Astrocyte (in vitro differentiated cells and primary cell): ENCODE measurements around the gene SH2D4B. TPM values are rescaled to one million over a fixed set of nuclear protein-coding genes. Genes with fewer than 3 reads are reported as not detected.
"Not testable (repeated sequence)": the region's sequence is repeated elsewhere in the genome, so short reads cannot be mapped to it uniquely, and the experiment has no call there.

Experiments used
- DNase-seq: peaks from one replicate; pipeline ENCODE4 v3.0.0-alpha.2; 2010; ENCODE audit warnings: low read depth
- FAIRE-seq: peaks from 2 replicates; lab custom pipeline; 2011; peaks lifted over from hg19 to GRCh38; lab: Jason Lieb, UNC
- H2AFZ ChIP-seq: 2 replicates; pipeline ENCODE4 v1.6.0; 2012; ENCODE audit warnings: low read depth, low read length, inconsistent platforms
- H3K27ac ChIP-seq: 2 replicates; pipeline ENCODE4 v1.5.1; 2011; ENCODE audit warnings: low read depth, low read length, inconsistent platforms
- H3K27me3 ChIP-seq: 2 replicates; pipeline ENCODE4 v1.6.0; 2011; ENCODE audit warnings: low read length, inconsistent platforms; ENCODE audit not compliant: insufficient read depth
- H3K36me3 ChIP-seq: 2 replicates; pipeline ENCODE4 v1.5.1; 2011; ENCODE audit warnings: low read length, inconsistent platforms; ENCODE audit not compliant: insufficient read depth
- H3K4me1 ChIP-seq: 2 replicates; pipeline ENCODE4 v1.5.1; 2011; ENCODE audit warnings: low read length, inconsistent platforms; ENCODE audit not compliant: insufficient read depth
- H3K4me2 ChIP-seq: 2 replicates; pipeline ENCODE4 v1.6.0; 2012; ENCODE audit warnings: low read length, inconsistent platforms
- H3K4me3 ChIP-seq: 2 replicates; pipeline ENCODE4 v1.5.1; 2011; ENCODE audit warnings: low read depth, mild to moderate bottlenecking, low read length, inconsistent platforms; ENCODE audit not compliant: insufficient read depth
- H3K79me2 ChIP-seq: 2 replicates; pipeline ENCODE4 v1.6.0; 2012; ENCODE audit warnings: mild to moderate bottlenecking, low read length, inconsistent platforms; ENCODE audit not compliant: insufficient read depth
- H3K9ac ChIP-seq: 2 replicates; pipeline ENCODE4 v1.6.0; 2012; ENCODE audit warnings: mild to moderate bottlenecking, low read length, inconsistent platforms
- H3K9me3 ChIP-seq: 2 replicates; pipeline ENCODE4 v1.5.1; 2012; ENCODE audit warnings: low read depth, mild to moderate bottlenecking, low read length, inconsistent platforms; ENCODE audit not compliant: insufficient read depth
- H4K20me1 ChIP-seq: 2 replicates; pipeline ENCODE4 v1.6.0; 2012; ENCODE audit warnings: low read length, inconsistent platforms; ENCODE audit not compliant: insufficient read depth
- H3K27ac Mint-ChIP-seq: one replicate; pipeline ENCODE4 v1.8.0; 2021; ENCODE audit warnings: mild to moderate bottlenecking, mixed read lengths; ENCODE audit not compliant: unreplicated experiment
- H3K27me3 Mint-ChIP-seq: one replicate; pipeline ENCODE4 v1.8.0; 2021; ENCODE audit warnings: low read depth, mixed read lengths; ENCODE audit not compliant: unreplicated experiment
- H3K36me3 Mint-ChIP-seq: one replicate; pipeline ENCODE4 v1.8.0; 2021; ENCODE audit warnings: low read depth, mixed read lengths; ENCODE audit not compliant: unreplicated experiment
- H3K4me1 Mint-ChIP-seq: one replicate; pipeline ENCODE4 v1.8.0; 2021; ENCODE audit warnings: low read depth, mixed read lengths; ENCODE audit not compliant: unreplicated experiment
- H3K4me3 Mint-ChIP-seq: one replicate; pipeline ENCODE4 v1.8.0; 2021; ENCODE audit warnings: mild to moderate bottlenecking, moderate library complexity, mixed read lengths; ENCODE audit not compliant: unreplicated experiment
- H3K9me3 Mint-ChIP-seq: one replicate; pipeline ENCODE4 v1.8.0; 2021; ENCODE audit warnings: mild to moderate bottlenecking, mixed read lengths; ENCODE audit not compliant: unreplicated experiment
- EZH2 ChIP-seq: IDR thresholded peaks from 2 replicates; pipeline ENCODE4 v1.6.1; 2012; ENCODE audit warnings: mild to moderate bottlenecking, low read length, inconsistent platforms; ENCODE audit not compliant: insufficient read depth
- total RNA-seq: library from RNA; stranded (reverse); gene quantifications from 2 replicates; pipeline ENCODE4 v1.2.1, GENCODE V29; 2021
- TF ChIP-seq, protein P1 (sequence below): IDR thresholded peaks from 2 replicates; pipeline ENCODE4 v1.5.1; 2011; ENCODE audit warnings: low read depth, mild to moderate bottlenecking, inconsistent platforms, low read length, moderate library complexity; ENCODE audit not compliant: insufficient read depth

SH2D4B gene
- total RNA-seq, 1 donor from 2014 or later = 0.07 TPM

DNA sequence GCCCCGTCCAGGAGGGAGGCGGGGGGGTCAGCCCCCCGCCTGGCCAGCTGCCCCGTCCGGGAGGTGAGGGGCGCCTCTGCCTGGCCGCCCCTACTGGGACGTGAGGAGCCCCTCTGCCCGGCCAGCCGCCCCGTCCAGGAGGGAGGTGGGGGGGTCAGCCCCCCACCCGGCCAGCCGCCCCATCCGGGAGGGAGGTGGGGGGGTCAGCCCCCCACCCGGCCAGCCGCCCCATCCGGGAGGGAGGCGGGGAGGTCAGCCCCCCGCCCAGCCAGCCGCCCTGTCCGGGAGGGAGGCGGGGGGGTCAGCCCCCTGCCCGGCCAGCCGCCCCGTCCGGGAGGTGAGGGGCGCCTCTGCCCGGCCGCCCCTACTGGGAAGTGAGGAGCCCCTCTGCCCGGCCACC lies 3.1 kb upstream of the SH2D4B start:
- not testable (repeated sequence) for H3K4me1 ChIP-seq, H3K9me3 Mint-ChIP-seq, DNase-seq, H3K4me2 ChIP-seq, H3K4me1 Mint-ChIP-seq, H4K20me1 ChIP-seq, H3K27me3 Mint-ChIP-seq, H3K27ac Mint-ChIP-seq, H3K9ac ChIP-seq, H3K27ac ChIP-seq, H3K4me3 ChIP-seq, H3K36me3 ChIP-seq, H3K9me3 ChIP-seq, H3K4me3 Mint-ChIP-seq, H3K79me2 ChIP-seq, H3K27me3 ChIP-seq, H2AFZ ChIP-seq, H3K36me3 Mint-ChIP-seq, FAIRE-seq

DNA sequence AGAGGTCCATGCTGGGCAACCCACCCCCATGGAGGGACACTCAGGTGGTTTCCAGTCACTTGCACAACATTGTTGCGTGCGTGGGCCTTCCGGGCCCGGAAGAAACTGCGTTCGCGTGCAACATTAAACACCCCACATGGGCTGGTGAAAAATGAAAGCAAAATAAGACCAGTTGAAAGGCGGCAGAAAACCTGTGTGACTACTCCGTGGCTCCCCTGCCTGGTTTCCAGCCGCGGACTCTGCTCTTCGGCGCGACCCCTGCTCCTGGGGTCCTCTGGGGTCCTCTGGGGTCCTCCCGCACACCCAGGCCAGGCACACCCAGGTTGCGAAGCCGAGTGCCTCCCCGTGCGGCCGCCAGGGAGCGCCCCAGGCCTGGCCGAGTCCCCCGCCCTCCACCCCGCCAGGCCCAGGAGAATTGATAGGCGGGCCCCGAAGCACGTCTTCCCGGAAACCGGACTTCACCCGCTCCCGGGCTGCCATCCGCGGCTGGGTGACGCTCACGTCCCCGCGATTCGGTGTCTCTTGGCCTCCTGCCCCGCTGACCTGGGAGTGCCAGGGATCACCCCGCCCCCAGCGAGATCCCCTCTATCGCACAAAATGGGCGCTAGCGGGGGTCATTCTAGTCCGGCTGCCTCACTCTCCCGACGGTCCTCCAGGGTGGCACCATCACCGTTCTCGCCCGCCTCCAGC lies 1.9 kb upstream of the SH2D4B start:
- FAIRE-seq = no peak
- peak overlapping the region; percentile 54 for H3K4me2 ChIP-seq
- no peak overlapping the region for H3K4me3 Mint-ChIP-seq
- H2AFZ ChIP-seq = no peak overlapping the region
- H3K27me3 ChIP-seq = no peaks in the 10 kb centered on the region
- H3K9me3 Mint-ChIP-seq = peaks cover 4% of the 10 kb centered on the region
- H3K36me3 Mint-ChIP-seq = peaks cover 4% of the 10 kb centered on the region
- no peak for DNase-seq
- no peaks in the 10 kb centered on the region for H4K20me1 ChIP-seq
- peaks cover 8% of the 10 kb centered on the region for H3K27me3 Mint-ChIP-seq
- no peak overlapping the region for H3K27ac Mint-ChIP-seq
- H3K4me1 Mint-ChIP-seq = no peaks in the 10 kb centered on the region
- TF ChIP-seq, protein P1, sequence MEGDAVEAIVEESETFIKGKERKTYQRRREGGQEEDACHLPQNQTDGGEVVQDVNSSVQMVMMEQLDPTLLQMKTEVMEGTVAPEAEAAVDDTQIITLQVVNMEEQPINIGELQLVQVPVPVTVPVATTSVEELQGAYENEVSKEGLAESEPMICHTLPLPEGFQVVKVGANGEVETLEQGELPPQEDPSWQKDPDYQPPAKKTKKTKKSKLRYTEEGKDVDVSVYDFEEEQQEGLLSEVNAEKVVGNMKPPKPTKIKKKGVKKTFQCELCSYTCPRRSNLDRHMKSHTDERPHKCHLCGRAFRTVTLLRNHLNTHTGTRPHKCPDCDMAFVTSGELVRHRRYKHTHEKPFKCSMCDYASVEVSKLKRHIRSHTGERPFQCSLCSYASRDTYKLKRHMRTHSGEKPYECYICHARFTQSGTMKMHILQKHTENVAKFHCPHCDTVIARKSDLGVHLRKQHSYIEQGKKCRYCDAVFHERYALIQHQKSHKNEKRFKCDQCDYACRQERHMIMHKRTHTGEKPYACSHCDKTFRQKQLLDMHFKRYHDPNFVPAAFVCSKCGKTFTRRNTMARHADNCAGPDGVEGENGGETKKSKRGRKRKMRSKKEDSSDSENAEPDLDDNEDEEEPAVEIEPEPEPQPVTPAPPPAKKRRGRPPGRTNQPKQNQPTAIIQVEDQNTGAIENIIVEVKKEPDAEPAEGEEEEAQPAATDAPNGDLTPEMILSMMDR = no peak
- no peak for TF ChIP-seq EZH2
- no peak overlapping the region for H3K9ac ChIP-seq
- H3K27ac ChIP-seq = no peak overlapping the region
- H3K4me3 ChIP-seq = no peak overlapping the region
- H3K79me2 ChIP-seq = no peaks in the 10 kb centered on the region
- H3K36me3 ChIP-seq = no peaks in the 10 kb centered on the region
- H3K9me3 ChIP-seq = no peaks in the 10 kb centered on the region
- no peaks in the 10 kb centered on the region for H3K4me1 ChIP-seq

DNA sequence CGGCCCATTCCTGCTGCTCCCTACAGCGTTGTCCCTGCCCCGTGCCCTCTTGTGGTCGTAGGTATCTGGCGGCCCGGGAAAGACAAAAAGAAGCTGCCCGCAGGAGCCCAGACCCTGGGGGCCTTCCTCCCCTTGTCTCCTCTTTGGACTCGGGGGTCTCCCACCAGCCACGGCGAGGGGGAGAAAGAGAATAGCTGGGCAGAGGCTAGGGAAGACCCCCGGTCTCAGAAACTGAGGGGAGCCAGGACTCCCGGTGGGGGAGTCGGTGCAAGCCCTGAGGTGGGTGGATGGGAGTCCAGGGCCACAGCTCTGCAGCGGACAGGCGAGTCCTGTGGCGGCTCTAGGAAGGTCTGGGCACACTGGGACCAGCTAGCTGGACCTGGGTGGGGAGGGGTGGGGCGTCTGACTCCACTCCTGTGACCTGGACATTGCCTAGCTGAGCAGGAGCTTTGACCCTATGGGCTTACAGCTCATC lies 1.3 kb upstream of the SH2D4B start:
- Mint-ChIP-seq H3K4me1 (peaks cover 4% of the 10 kb centered on the region), H3K36me3 (peaks cover 5% of the 10 kb centered on the region), H3K4me3 (no peak overlapping the region), H3K27me3 (peaks cover 9% of the 10 kb centered on the region), H3K9me3 (peaks cover 4% of the 10 kb centered on the region), H3K27ac (no peak overlapping the region)
- H3K27me3 ChIP-seq = no peaks in the 10 kb centered on the region
- H3K79me2 ChIP-seq = no peaks in the 10 kb centered on the region
- no peaks in the 10 kb centered on the region for H3K9me3 ChIP-seq
- no peak overlapping the region for H2AFZ ChIP-seq
- no peaks in the 10 kb centered on the region for H3K36me3 ChIP-seq
- H3K27ac ChIP-seq = no peak overlapping the region
- no peaks in the 10 kb centered on the region for H3K4me1 ChIP-seq
- no peaks in the 10 kb centered on the region for H4K20me1 ChIP-seq
- peak overlapping the region; percentile 54 for H3K4me2 ChIP-seq
- TF ChIP-seq, protein P1 = no peak
- TF ChIP-seq EZH2 = no peak
- no peak for DNase-seq
- H3K9ac ChIP-seq = no peak overlapping the region
- H3K4me3 ChIP-seq = no peak overlapping the region
- no peak for FAIRE-seq
